ENCODE measurements around the gene CELSR1.
"Not testable (repeated sequence)": the region's sequence is repeated elsewhere in the genome, so short reads cannot be mapped to it uniquely, and the experiment has no call there.

The CELSR1 gene

GRCh38 chr22:46516638-46517037, 20.8 kb downstream of the CELSR1 start:
- H3K27ac ChIP-seq (ENCODE audit: low read depth, low read length) = no peak overlapping the region
- no peak for TF ChIP-seq CTCF (IDR thresholded peaks at IDR 0.05; ENCODE audit: low read depth, low read length, poor library complexity, severe bottlenecking)
- TF ChIP-seq EZH2phosphoT487 (IDR thresholded peaks at IDR 0.05; ENCODE audit: borderline replicate concordance, low read length) = no peak

DNA sequence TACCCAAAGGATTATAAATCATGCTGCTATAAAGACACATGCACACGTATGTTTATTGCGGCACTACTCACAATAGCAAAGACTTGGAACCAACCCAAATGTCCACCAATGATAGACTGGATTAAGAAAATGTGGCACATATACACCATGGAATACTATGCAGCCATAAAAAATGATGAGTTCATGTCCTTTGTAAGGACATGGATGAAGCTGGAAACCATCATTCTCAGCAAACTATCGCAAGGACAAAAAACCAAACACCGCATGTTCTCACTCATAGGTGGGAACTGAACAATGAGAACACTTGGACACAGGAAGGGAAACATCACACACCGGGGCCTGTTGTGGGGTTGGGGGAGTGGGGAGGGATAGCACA, 21.3 kb downstream of the CELSR1 start:
- not testable (repeated sequence) for H3K79me2 ChIP-seq (ENCODE audit: control insufficient read depth, low read length); H3K36me3 ChIP-seq (ENCODE audit: control insufficient read depth, low read length); H3K4me1 ChIP-seq (ENCODE audit: control insufficient read depth, low read length); H3K9me3 ChIP-seq (ENCODE audit: control insufficient read depth, insufficient read depth, low read length); H3K4me2 ChIP-seq (ENCODE audit: low read length); H4K20me1 ChIP-seq (ENCODE audit: control insufficient read depth, insufficient read depth, low read depth, low read length); H3K9me2 ChIP-seq (replicated peaks; ENCODE audit: control insufficient read depth, low read length); H3K4me3 ChIP-seq (ENCODE audit: low read length); H3K27me3 ChIP-seq (ENCODE audit: control insufficient read depth, low read length); H3K27ac ChIP-seq (ENCODE audit: low read depth, low read length); H3F3A ChIP-seq (ENCODE audit: control insufficient read depth, insufficient read depth)

More at GRCh38 chr22:46516638-46517037, 20.8 kb downstream of the CELSR1 start:
- no peak overlapping the region for H3K4me2 ChIP-seq (ENCODE audit: low read length)
- H4K20me1 ChIP-seq (ENCODE audit: control insufficient read depth, insufficient read depth, low read depth, low read length) = no peaks in the 10 kb centered on the region
- no peaks in the 10 kb centered on the region for H3K36me3 ChIP-seq (ENCODE audit: control insufficient read depth, low read length)
- no peaks in the 10 kb centered on the region for H3F3A ChIP-seq (ENCODE audit: control insufficient read depth, insufficient read depth)
- peaks cover 4% of the 10 kb centered on the region; the same call in 1 of the 2 replicates for H3K27me3 ChIP-seq (ENCODE audit: control insufficient read depth, low read length)
- no peak overlapping the region for H3K4me3 ChIP-seq (ENCODE audit: low read length)
- no peaks in the 10 kb centered on the region for H3K79me2 ChIP-seq (ENCODE audit: control insufficient read depth, low read length)
- no peaks in the 10 kb centered on the region for H3K9me2 ChIP-seq (replicated peaks; ENCODE audit: control insufficient read depth, low read length)
- H3K9me3 ChIP-seq (ENCODE audit: control insufficient read depth, insufficient read depth, low read length) = no peaks in the 10 kb centered on the region
- H3K4me1 ChIP-seq (ENCODE audit: control insufficient read depth, low read length) = no peaks in the 10 kb centered on the region

DNA sequence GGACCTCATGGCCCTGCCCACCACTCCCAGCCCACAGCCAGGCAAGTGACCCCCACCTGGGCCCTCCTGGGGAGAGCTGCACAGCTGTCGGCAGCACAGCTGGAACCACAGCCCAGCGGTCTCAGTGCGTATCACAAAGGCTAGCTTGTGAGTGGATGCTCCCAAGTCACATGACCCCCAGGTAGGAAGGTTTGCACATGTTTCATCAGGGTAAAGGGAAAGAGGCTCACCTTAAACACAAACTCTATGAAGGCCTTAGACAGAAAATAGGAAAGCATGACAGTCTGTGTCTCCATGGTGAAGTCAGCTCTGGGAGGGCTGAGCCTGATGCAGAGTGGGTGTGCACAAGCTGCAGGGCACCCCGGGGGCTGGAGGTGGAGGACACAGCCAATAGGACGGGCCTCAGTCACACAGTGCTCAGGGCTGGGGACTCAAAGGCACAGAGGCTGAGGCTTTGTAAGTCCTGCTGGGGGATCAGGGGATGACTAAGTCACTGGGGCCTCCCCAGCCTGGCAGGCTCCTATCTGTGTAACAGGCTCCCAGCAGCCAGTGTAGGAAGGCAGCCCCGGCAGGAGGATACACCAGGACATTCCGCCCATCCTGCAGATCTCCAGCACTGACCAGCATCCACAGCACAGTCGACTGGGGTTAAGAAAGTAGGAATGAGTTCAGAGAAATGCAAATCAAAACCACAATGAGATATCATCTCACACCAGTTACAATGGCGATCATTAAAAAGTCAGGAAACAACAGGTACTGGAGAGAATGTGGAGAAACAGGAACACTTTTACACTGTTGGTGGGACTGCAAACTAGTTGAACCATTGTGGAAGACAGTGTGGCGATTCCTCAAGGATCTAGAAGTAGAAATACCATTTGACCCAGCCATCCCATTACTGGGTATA, 22.0 kb downstream of the CELSR1 start:
- Histone ChIP-seq H3K4me1 (ENCODE audit: control insufficient read depth, low read length) (no peaks in the 10 kb centered on the region), H3K27me3 (ENCODE audit: control insufficient read depth, low read length) (peaks cover 4% of the 10 kb centered on the region; the same call in 1 of the 2 replicates), H3K4me2 (ENCODE audit: low read length) (no peak overlapping the region), H3K9me3 (ENCODE audit: control insufficient read depth, insufficient read depth, low read length) (no peaks in the 10 kb centered on the region), H3K9me2 (replicated peaks; ENCODE audit: control insufficient read depth, low read length) (no peaks in the 10 kb centered on the region), H3K79me2 (ENCODE audit: control insufficient read depth, low read length) (no peaks in the 10 kb centered on the region), H3F3A (ENCODE audit: control insufficient read depth, insufficient read depth) (no peaks in the 10 kb centered on the region), H3K4me3 (ENCODE audit: low read length) (no peak overlapping the region), H4K20me1 (ENCODE audit: control insufficient read depth, insufficient read depth, low read depth, low read length) (no peaks in the 10 kb centered on the region), H3K27ac (ENCODE audit: low read depth, low read length) (no peak overlapping the region), H3K36me3 (ENCODE audit: control insufficient read depth, low read length) (no peaks in the 10 kb centered on the region)
- TF ChIP-seq CTCF (IDR thresholded peaks at IDR 0.05; ENCODE audit: low read depth, low read length, poor library complexity, severe bottlenecking) (no peak), EZH2phosphoT487 (IDR thresholded peaks at IDR 0.05; ENCODE audit: borderline replicate concordance, low read length) (no peak)

- H3K27me3 ChIP-seq (ENCODE audit: control insufficient read depth, low read length) = peaks cover 6% of the 10 kb centered on the region; the same call in 1 of the 2 replicates
- no peaks in the 10 kb centered on the region for H3F3A ChIP-seq (ENCODE audit: control insufficient read depth, insufficient read depth)
- H3K4me3 ChIP-seq (ENCODE audit: low read length) = no peak overlapping the region
- H4K20me1 ChIP-seq (ENCODE audit: control insufficient read depth, insufficient read depth, low read depth, low read length) = no peaks in the 10 kb centered on the region
- H3K9me3 ChIP-seq (ENCODE audit: control insufficient read depth, insufficient read depth, low read length) = no peaks in the 10 kb centered on the region
- H3K79me2 ChIP-seq (ENCODE audit: control insufficient read depth, low read length) = no peaks in the 10 kb centered on the region
- TF ChIP-seq EZH2phosphoT487 (IDR thresholded peaks at IDR 0.05; ENCODE audit: borderline replicate concordance, low read length) (no peak), CTCF (IDR thresholded peaks at IDR 0.05; ENCODE audit: low read depth, low read length, poor library complexity, severe bottlenecking) (no peak)
- H3K36me3 ChIP-seq (ENCODE audit: control insufficient read depth, low read length) = no peaks in the 10 kb centered on the region
- no peak overlapping the region for H3K27ac ChIP-seq (ENCODE audit: low read depth, low read length)
- no peak overlapping the region for H3K4me2 ChIP-seq (ENCODE audit: low read length)
- H3K9me2 ChIP-seq (replicated peaks; ENCODE audit: control insufficient read depth, low read length) = no peaks in the 10 kb centered on the region
- no peaks in the 10 kb centered on the region for H3K4me1 ChIP-seq (ENCODE audit: control insufficient read depth, low read length)
Observed at GRCh38 chr22:46514592-46515207, 22.7 kb downstream of the CELSR1 start.

All from DOHH2 (cell line).